SK-N-SH treated with all-trans-retinoic acid at 6 μM for 48 hours (cell line): ENCODE measurements around the gene RASSF1.

Source experiments
- ATAC-seq: fragments of 200-7000 bp; cut with Tn5 transposase; 3 replicates; pipeline ENCODE4 v1.9.1; 2020; ENCODE audit warnings: mild to moderate bottlenecking, moderate library complexity
- BACH2 ChIP-seq: fragments of 250-450 bp; sonication (Bioruptor Pico); IDR thresholded peaks from 2 replicates; pipeline ENCODE4 v1.9.0; 2021; ENCODE audit warnings: mild to moderate bottlenecking, borderline replicate concordance
- CSDC2 ChIP-seq: fragments of 250-450 bp; sonication (Bioruptor Pico); IDR thresholded peaks from 2 replicates; pipeline ENCODE4 v1.5.0; 2020; ENCODE audit warnings: mild to moderate bottlenecking, moderate library complexity
- ESRRG ChIP-seq: fragments of 250-450 bp; sonication (Bioruptor Pico); IDR thresholded peaks from 2 replicates; pipeline ENCODE4 v1.6.1; 2021; ENCODE audit warnings: mild to moderate bottlenecking
- GLIS3 ChIP-seq: fragments of 250-450 bp; sonication (Bioruptor Pico); IDR thresholded peaks from 2 replicates; pipeline ENCODE4 v1.5.0; 2020; ENCODE audit warnings: mild to moderate bottlenecking, moderate library complexity
- ISL1 ChIP-seq: fragments of 250-450 bp; sonication (Bioruptor Pico); IDR thresholded peaks from 2 replicates; pipeline ENCODE4 v2.1.2; 2022; ENCODE audit warnings: mild to moderate bottlenecking, moderate library complexity
- OSR1 ChIP-seq: fragments of 250-450 bp; sonication (Bioruptor Pico); IDR thresholded peaks from 2 replicates; pipeline ENCODE4 v1.8.0; 2022; ENCODE audit warnings: moderate library complexity, mild to moderate bottlenecking, inconsistent platforms
- PATZ1 ChIP-seq: fragments of 250-450 bp; sonication (Bioruptor Pico); IDR thresholded peaks from 2 replicates; pipeline ENCODE4 v1.8.0; 2020; ENCODE audit warnings: mild to moderate bottlenecking, moderate library complexity, borderline replicate concordance
- POU6F1 ChIP-seq: fragments of 250-450 bp; sonication (Bioruptor Pico); IDR thresholded peaks from 2 replicates; pipeline ENCODE4 v1.8.0; 2021; ENCODE audit warnings: low read depth, mild to moderate bottlenecking, moderate library complexity, borderline replicate concordance
- PPARA ChIP-seq: fragments of 250-450 bp; sonication (Bioruptor Pico); IDR thresholded peaks from 2 replicates; pipeline ENCODE4 v1.5.0; 2020; ENCODE audit warnings: mild to moderate bottlenecking, borderline replicate concordance
- RARB ChIP-seq: fragments of 250-450 bp; sonication (Bioruptor Pico); IDR thresholded peaks from 2 replicates; pipeline ENCODE4 v1.8.0; 2021; ENCODE audit warnings: mild to moderate bottlenecking, moderate library complexity
- SNAI2 ChIP-seq: fragments of 250-450 bp; sonication (Bioruptor Pico); IDR thresholded peaks from 2 replicates; pipeline ENCODE4 v1.5.0; 2020; ENCODE audit warnings: mild to moderate bottlenecking, moderate library complexity
- TCF4 ChIP-seq: fragments of 250-450 bp; sonication (Bioruptor Pico); IDR thresholded peaks from 2 replicates; pipeline ENCODE4 v1.8.0; 2021; ENCODE audit warnings: mild to moderate bottlenecking, moderate library complexity, borderline replicate concordance
- TOX ChIP-seq: fragments of 250-450 bp; sonication (Bioruptor Pico); IDR thresholded peaks from 2 replicates; pipeline ENCODE4 v1.8.0; 2021; ENCODE audit warnings: mild to moderate bottlenecking, moderate library complexity, borderline replicate concordance
- ZC3H10 ChIP-seq: fragments of 250-450 bp; sonication (Bioruptor Pico); IDR thresholded peaks from 2 replicates; pipeline ENCODE4 v1.5.1; 2021; ENCODE audit warnings: mild to moderate bottlenecking, moderate library complexity
- ZFP3 ChIP-seq: fragments of 250-450 bp; sonication (Bioruptor Pico); IDR thresholded peaks from 2 replicates; pipeline ENCODE4 v1.5.0; 2020; ENCODE audit warnings: mild to moderate bottlenecking, moderate library complexity
- ZFP30 ChIP-seq: fragments of 450-650 bp; formaldehyde crosslinking; IDR thresholded peaks from 2 replicates; pipeline ENCODE4 v1.5.0; 2022; ENCODE audit warnings: mild to moderate bottlenecking, moderate library complexity
- ZNF565 ChIP-seq: fragments of 450-650 bp; formaldehyde crosslinking; conservative IDR thresholded peaks from 2 replicates; pipeline ENCODE4 v1.5.0; 2020; ENCODE audit warnings: low read depth, mild to moderate bottlenecking, moderate library complexity
- ZNF70 ChIP-seq: fragments of 450-650 bp; formaldehyde crosslinking; IDR thresholded peaks from 2 replicates; pipeline ENCODE4 v1.5.0; 2020; ENCODE audit warnings: mild to moderate bottlenecking, moderate library complexity
- ZNF8 ChIP-seq: fragments of 450-650 bp; formaldehyde crosslinking; IDR thresholded peaks from 2 replicates; pipeline ENCODE4 v1.5.0; 2020; ENCODE audit warnings: mild to moderate bottlenecking, moderate library complexity
- TF ChIP-seq, protein P1 (sequence below): fragments of 250-450 bp; sonication (Bioruptor Pico); IDR thresholded peaks from 2 replicates; pipeline ENCODE4 v1.5.1; 2020; ENCODE audit warnings: low read depth, mild to moderate bottlenecking, moderate library complexity
- TF ChIP-seq, protein P2 (sequence below): fragments of 250-450 bp; sonication (Bioruptor Pico); IDR thresholded peaks from 2 replicates; pipeline ENCODE4 v1.5.1; 2021; ENCODE audit warnings: mild to moderate bottlenecking, moderate library complexity
- TF ChIP-seq, protein P3 (sequence below): fragments of 250-450 bp; sonication (Bioruptor Pico); IDR thresholded peaks from 2 replicates; pipeline ENCODE4 v1.5.0; 2020; ENCODE audit warnings: mild to moderate bottlenecking, moderate library complexity

The RASSF1 gene

GRCh38 chr3:50327943-50328691, 12.5 kb downstream of the RASSF1 start, which contains the start of gene TUSC2:
TUSC2 (minus strand) TSS chr3:50328223; CDS start chr3:50328099, 124 bp downstream.
- ATAC-seq, result peak; percentile 93
- TF ChIP-seq TOX (CRISPR knock-in tag) (no peak), TCF4 (CRISPR knock-in tag) (0 out of 2 replicates have a peak, but pooled peaks have one; percentile 38)

DNA sequence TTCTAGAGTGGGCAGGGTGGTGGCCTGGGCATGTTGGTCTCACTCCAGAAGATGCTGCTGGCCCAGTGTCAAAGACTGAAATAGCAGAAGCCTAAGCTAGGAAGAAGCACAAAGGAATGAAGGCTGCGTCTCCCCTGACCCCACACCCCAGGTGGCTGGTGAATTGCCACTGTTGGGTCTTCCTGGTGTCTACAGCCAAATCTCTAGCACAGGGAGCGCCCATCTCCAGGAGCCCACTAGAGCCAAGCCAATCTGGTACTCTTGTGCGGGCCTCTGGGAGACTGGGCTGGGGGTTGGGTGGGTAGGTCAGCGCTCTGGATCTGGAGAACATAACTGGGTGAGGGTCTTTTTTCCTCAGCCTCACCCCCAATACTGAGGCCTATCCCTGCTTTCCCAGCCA, 13.5 kb downstream of the RASSF1 start:
- ATAC-seq, result no peak
- TF ChIP-seq BACH2, result no peak
- TF ChIP-seq PATZ1 (CRISPR knock-in tag), result no peak
- no peak for TF ChIP-seq GLIS3 (CRISPR knock-in tag)
- no peak for TF ChIP-seq OSR1 (CRISPR knock-in tag)
- no peak for TF ChIP-seq ZFP3
- no peak for TF ChIP-seq CSDC2 (CRISPR knock-in tag)
- TF ChIP-seq TOX (CRISPR knock-in tag), result no peak
- TF ChIP-seq ZC3H10 (CRISPR knock-in tag), result no peak
- TF ChIP-seq, protein P1, sequence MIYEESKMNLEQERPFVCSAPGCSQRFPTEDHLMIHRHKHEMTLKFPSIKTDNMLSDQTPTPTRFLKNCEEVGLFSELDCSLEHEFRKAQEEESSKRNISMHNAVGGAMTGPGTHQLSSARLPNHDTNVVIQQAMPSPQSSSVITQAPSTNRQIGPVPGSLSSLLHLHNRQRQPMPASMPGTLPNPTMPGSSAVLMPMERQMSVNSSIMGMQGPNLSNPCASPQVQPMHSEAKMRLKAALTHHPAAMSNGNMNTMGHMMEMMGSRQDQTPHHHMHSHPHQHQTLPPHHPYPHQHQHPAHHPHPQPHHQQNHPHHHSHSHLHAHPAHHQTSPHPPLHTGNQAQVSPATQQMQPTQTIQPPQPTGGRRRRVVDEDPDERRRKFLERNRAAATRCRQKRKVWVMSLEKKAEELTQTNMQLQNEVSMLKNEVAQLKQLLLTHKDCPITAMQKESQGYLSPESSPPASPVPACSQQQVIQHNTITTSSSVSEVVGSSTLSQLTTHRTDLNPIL (CRISPR knock-in tag), result no peak
- TF ChIP-seq SNAI2, result no peak
- TF ChIP-seq ZNF70, result no peak
- TF ChIP-seq ISL1, result no peak
- no peak for TF ChIP-seq ZFP30 (CRISPR knock-in tag)
- TF ChIP-seq RARB (CRISPR knock-in tag), result no peak
- TF ChIP-seq POU6F1 (CRISPR knock-in tag), result no peak
- no peak for TF ChIP-seq PPARA (CRISPR knock-in tag)
- TF ChIP-seq, protein P2, sequence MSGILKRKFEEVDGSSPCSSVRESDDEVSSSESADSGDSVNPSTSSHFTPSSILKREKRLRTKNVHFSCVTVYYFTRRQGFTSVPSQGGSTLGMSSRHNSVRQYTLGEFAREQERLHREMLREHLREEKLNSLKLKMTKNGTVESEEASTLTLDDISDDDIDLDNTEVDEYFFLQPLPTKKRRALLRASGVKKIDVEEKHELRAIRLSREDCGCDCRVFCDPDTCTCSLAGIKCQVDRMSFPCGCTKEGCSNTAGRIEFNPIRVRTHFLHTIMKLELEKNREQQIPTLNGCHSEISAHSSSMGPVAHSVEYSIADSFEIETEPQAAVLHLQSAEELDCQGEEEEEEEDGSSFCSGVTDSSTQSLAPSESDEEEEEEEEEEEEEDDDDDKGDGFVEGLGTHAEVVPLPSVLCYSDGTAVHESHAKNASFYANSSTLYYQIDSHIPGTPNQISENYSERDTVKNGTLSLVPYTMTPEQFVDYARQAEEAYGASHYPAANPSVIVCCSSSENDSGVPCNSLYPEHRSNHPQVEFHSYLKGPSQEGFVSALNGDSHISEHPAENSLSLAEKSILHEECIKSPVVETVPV (CRISPR knock-in tag), result no peak
- no peak for TF ChIP-seq ZNF565 (CRISPR knock-in tag)

GRCh38 chr3:50326182-50326541, 14.5 kb downstream of the RASSF1 start:
- no peak for ATAC-seq
- TF ChIP-seq SNAI2 (no peak), ZNF8 (CRISPR knock-in tag) (no peak), ZC3H10 (CRISPR knock-in tag) (no peak), ZNF70 (no peak)
- TF ChIP-seq, all 23 proteins: peak for 0

DNA sequence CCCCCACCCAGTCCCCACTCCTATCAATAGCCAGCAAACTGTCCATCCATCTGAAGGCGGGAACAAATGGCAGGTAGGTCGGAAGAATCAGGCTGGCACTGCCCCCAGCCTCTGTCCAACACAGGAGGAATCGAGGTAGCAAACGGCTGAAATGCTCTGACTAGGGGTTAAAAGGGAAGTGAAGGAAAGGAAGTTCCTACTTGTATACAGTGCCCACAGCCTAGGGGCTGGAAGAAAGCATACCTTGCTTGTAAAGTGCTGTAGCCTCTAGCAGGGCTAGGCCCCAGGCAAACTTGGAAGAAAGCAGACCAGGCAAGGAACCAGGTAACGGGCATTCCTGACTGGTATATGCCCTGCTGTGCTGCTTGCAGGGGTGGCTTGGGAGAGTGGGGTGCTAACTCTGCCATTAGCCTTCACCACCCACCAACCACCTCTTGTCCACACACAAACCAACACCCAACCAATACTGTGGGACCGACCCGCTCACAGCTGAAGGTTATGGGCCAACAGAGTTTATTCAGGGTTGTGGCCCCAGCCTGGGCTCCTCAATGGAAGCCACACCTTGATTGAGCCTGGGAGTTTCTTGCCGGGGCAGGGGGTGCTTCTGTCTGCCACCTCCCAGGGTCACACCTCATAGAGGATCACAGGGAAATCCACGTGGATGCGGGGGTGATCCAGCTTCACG, 15.0 kb downstream of the RASSF1 start:
- ATAC-seq, result no peak
- TF ChIP-seq RARB (CRISPR knock-in tag) (no peak), ESRRG (CRISPR knock-in tag) (no peak), TCF4 (CRISPR knock-in tag) (no peak), ZC3H10 (CRISPR knock-in tag) (no peak), ISL1 (no peak), POU6F1 (CRISPR knock-in tag) (no peak), CSDC2 (CRISPR knock-in tag) (no peak), BACH2 (no peak), ZFP30 (CRISPR knock-in tag) (no peak), ZNF565 (CRISPR knock-in tag) (no peak), ZFP3 (no peak), SNAI2 (no peak)
- TF ChIP-seq, protein P3, sequence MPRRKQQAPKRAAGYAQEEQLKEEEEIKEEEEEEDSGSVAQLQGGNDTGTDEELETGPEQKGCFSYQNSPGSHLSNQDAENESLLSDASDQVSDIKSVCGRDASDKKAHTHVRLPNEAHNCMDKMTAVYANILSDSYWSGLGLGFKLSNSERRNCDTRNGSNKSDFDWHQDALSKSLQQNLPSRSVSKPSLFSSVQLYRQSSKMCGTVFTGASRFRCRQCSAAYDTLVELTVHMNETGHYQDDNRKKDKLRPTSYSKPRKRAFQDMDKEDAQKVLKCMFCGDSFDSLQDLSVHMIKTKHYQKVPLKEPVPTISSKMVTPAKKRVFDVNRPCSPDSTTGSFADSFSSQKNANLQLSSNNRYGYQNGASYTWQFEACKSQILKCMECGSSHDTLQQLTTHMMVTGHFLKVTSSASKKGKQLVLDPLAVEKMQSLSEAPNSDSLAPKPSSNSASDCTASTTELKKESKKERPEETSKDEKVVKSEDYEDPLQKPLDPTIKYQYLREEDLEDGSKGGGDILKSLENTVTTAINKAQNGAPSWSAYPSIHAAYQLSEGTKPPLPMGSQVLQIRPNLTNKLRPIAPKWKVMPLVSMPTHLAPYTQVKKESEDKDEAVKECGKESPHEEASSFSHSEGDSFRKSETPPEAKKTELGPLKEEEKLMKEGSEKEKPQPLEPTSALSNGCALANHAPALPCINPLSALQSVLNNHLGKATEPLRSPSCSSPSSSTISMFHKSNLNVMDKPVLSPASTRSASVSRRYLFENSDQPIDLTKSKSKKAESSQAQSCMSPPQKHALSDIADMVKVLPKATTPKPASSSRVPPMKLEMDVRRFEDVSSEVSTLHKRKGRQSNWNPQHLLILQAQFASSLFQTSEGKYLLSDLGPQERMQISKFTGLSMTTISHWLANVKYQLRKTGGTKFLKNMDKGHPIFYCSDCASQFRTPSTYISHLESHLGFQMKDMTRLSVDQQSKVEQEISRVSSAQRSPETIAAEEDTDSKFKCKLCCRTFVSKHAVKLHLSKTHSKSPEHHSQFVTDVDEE (CRISPR knock-in tag), result no peak
- TF ChIP-seq, protein P2 (CRISPR knock-in tag), result no peak
